ENCODE measurements around the gene LRFN4.

The LRFN4 gene

GRCh38 chr11:66861774-66862558 is 5.1 kb downstream of the LRFN4 start:
- Mint-ChIP-seq H3K36me3 (ENCODE audit: low read depth) (no peaks in the 10 kb centered on the region), H3K27ac (no peak overlapping the region), H3K4me3 (no peak overlapping the region), H3K4me1 (peaks cover 13% of the 10 kb centered on the region), H3K27me3 (ENCODE audit: low read depth) (no peaks in the 10 kb centered on the region), H3K9me3 (no peaks in the 10 kb centered on the region)
- TF ChIP-seq, protein P1, sequence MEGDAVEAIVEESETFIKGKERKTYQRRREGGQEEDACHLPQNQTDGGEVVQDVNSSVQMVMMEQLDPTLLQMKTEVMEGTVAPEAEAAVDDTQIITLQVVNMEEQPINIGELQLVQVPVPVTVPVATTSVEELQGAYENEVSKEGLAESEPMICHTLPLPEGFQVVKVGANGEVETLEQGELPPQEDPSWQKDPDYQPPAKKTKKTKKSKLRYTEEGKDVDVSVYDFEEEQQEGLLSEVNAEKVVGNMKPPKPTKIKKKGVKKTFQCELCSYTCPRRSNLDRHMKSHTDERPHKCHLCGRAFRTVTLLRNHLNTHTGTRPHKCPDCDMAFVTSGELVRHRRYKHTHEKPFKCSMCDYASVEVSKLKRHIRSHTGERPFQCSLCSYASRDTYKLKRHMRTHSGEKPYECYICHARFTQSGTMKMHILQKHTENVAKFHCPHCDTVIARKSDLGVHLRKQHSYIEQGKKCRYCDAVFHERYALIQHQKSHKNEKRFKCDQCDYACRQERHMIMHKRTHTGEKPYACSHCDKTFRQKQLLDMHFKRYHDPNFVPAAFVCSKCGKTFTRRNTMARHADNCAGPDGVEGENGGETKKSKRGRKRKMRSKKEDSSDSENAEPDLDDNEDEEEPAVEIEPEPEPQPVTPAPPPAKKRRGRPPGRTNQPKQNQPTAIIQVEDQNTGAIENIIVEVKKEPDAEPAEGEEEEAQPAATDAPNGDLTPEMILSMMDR (IDR thresholded peaks at IDR 0.05; ENCODE audit: unreplicated experiment in 3 of 3): no peak

DNA sequence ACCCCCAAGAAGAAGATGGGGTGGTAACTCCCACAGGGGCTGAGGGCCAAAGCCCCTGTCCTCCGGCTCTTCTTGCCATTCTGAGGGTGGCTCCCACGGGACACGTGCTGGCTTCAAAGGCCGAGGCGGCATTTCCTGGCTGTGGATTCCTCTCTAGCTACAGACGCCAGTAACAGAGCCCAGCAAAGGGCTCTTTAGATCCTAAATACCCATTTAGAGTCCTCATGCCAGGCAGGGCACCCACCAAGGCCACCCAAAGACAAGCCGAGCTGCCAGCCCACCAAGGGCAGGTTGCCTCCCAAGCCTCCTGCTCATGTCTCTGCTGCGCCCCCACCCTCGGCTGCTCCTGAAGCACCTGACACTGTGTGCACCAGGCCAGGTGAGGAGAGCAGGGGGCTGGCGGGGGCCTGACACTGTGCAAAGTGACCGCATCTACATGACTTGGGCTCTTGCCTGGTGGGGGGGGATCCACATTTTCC is 5.7 kb downstream of the LRFN4 start:
- H3K9me3 Mint-ChIP-seq: no peaks in the 10 kb centered on the region
- TF ChIP-seq, protein P1 (IDR thresholded peaks at IDR 0.05; ENCODE audit: unreplicated experiment in 3 of 3): no peak
- peaks cover 17% of the 10 kb centered on the region for H3K4me1 Mint-ChIP-seq
- H3K27ac Mint-ChIP-seq: no peak overlapping the region
- H3K27me3 Mint-ChIP-seq (ENCODE audit: low read depth): no peaks in the 10 kb centered on the region
- no peaks in the 10 kb centered on the region for H3K36me3 Mint-ChIP-seq (ENCODE audit: low read depth)
- H3K4me3 Mint-ChIP-seq: no peak overlapping the region

DNA sequence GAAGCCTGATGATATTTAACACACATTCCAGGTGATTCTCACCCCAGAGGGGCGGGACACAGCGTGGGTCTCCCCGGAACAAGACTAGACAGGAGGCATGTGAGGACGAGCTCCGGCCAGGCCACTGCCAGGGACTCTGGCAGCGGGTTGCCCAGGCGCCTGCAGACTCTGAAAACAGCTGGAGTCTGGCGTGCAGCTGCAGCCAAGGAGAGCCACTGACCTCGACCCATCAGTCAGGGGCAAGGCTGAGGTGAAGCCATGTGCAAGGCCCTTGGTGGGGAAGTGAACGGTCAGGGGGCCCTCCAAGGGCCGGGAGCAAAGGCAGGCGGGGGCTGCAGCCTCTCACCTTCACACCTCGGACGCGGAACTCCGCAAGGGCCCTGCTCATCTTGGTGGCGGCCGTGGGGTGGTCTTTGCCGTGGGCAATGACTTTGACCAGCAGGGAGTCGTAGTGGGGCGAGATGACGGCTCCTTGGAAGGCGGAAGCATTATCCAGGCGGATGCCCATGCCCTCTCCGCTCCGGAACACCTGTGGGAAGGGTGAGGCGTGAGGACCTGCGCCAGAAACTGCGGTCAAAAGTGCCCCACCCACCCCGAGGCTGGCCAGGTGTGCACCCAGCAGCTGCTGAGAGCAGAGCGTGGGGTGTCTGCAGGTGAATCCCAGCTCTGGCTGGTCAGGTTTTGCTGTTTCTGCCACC is 6.7 kb downstream of the LRFN4 start:
- Mint-ChIP-seq H3K27ac (no peak overlapping the region), H3K4me3 (no peak overlapping the region)
- TF ChIP-seq, protein P1 (IDR thresholded peaks at IDR 0.05; ENCODE audit: unreplicated experiment in 3 of 3): no peak

GRCh38 chr11:66864172-66864901 is 7.5 kb downstream of the LRFN4 start:
- Mint-ChIP-seq H3K27me3 (ENCODE audit: low read depth) (no peaks in the 10 kb centered on the region), H3K36me3 (ENCODE audit: low read depth) (peaks cover 3% of the 10 kb centered on the region), H3K4me1 (peaks cover 22% of the 10 kb centered on the region), H3K27ac (peak overlapping the region; percentile 11 to 97 (median 15)), H3K4me3 (peak overlapping the region; percentile 33 to 72 (median 63)), H3K9me3 (no peaks in the 10 kb centered on the region)
- TF ChIP-seq, protein P1 (IDR thresholded peaks at IDR 0.05; ENCODE audit: unreplicated experiment in 3 of 3): no peak

More for the DNA sequence above, 6.7 kb downstream of the LRFN4 start:
- Mint-ChIP-seq H3K9me3 (no peaks in the 10 kb centered on the region), H3K4me1 (peaks cover 22% of the 10 kb centered on the region), H3K36me3 (ENCODE audit: low read depth) (peaks cover 3% of the 10 kb centered on the region), H3K27me3 (ENCODE audit: low read depth) (no peaks in the 10 kb centered on the region)

DNA sequence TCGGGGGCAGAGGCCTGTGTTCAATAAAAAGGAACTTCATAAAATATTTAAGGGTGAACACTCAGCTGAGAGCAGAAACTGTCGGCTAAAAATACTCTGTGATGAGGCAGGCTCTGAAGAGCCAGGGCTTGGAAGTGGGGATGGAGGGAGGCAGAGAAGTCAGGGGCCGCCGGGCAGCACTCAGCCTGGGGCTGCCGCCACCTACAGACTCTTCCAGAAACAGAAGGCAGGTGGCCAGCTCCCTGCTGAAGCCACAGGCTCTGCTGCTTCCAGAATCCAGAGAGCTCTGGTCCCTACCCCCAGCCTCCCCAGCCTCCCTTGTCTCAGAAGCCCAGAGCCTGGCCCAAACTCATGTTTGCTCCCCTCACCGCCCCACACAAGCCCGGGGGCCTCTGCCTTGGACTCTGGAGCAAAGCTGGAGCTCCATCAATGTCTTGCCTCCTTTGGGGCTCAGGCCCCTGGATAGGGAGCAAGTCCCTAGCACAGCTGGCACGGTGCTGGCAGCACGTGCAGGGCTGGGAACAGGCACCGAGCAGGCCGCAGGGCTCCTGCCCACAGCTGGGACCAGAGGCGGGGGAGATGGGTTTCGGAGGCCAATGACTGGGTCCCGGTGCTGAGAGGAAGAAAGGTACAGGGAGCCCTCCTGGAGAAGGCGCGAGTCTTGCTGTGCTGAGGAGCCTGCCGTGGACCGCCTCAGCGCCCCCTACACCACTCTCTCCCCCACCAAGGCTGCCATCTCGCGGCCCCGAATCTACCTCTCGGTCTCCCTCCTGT is 8.2 kb downstream of the LRFN4 start:
- Mint-ChIP-seq H3K36me3 (ENCODE audit: low read depth) (peaks cover 3% of the 10 kb centered on the region), H3K9me3 (no peaks in the 10 kb centered on the region), H3K27me3 (ENCODE audit: low read depth) (no peaks in the 10 kb centered on the region), H3K27ac (peak overlapping the region in 2 of 3 experiments; percentile 15 to 97), H3K4me3 (peak overlapping the region; percentile 23 to 72 (median 63)), H3K4me1 (peaks cover 22% of the 10 kb centered on the region)
- TF ChIP-seq, protein P1 (IDR thresholded peaks at IDR 0.05; ENCODE audit: unreplicated experiment in 3 of 3): no peak

Data from nephron (organoid).